ENCODE results near the gene SOX5. TPM values are rescaled to one million over a fixed set of nuclear protein-coding genes. Genes with fewer than 3 reads are reported as not detected.

Gene SOX5
- total and polyA plus RNA-seq, 12 donors = 0.17 to 4.3 (median 2.4) TPM

- DNase-seq = no peak
- Histone ChIP-seq H3K4me1 (peaks cover 0 to 2% (median 0%) of the 10 kb centered on the region in 9 donors), H3K27ac (no peak overlapping the region), H3K27me3 (peaks cover 0 to 34% (median 9%) of the 10 kb centered on the region in 7 donors), H3K4me3 (no peak overlapping the region), H3K9me3 (no peaks in the 10 kb centered on the region), H3K36me3 (no peaks in the 10 kb centered on the region)
- TF ChIP-seq, protein P1, sequence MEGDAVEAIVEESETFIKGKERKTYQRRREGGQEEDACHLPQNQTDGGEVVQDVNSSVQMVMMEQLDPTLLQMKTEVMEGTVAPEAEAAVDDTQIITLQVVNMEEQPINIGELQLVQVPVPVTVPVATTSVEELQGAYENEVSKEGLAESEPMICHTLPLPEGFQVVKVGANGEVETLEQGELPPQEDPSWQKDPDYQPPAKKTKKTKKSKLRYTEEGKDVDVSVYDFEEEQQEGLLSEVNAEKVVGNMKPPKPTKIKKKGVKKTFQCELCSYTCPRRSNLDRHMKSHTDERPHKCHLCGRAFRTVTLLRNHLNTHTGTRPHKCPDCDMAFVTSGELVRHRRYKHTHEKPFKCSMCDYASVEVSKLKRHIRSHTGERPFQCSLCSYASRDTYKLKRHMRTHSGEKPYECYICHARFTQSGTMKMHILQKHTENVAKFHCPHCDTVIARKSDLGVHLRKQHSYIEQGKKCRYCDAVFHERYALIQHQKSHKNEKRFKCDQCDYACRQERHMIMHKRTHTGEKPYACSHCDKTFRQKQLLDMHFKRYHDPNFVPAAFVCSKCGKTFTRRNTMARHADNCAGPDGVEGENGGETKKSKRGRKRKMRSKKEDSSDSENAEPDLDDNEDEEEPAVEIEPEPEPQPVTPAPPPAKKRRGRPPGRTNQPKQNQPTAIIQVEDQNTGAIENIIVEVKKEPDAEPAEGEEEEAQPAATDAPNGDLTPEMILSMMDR (IDR thresholded peaks at IDR 0.05) = no peak
- ATAC-seq = no peak
- intact Hi-C loops (cut with DNase I) = no loop called here
- 79 to 87% methylated on average over 5 of the region's 5 CpGs for WGBS, 2 donors
Observed at GRCh38 chr12:23944067-23944466, 5.4 kb downstream of the SOX5 start.

- H3K9me3 ChIP-seq = no peaks in the 10 kb centered on the region
- ATAC-seq (no peak), DNase-seq (no peak)
- peaks cover 0 to 21% (median 4%) of the 10 kb centered on the region in 7 donors for H3K27me3 ChIP-seq
- 75 to 83% methylated on average over 4 of the region's 4 CpGs for WGBS, 2 donors
- H3K4me1 ChIP-seq = no peaks in the 10 kb centered on the region
- intact Hi-C loops (cut with DNase I) = no loop called here
- H3K4me3 ChIP-seq = no peak overlapping the region
- no peaks in the 10 kb centered on the region for H3K36me3 ChIP-seq
- TF ChIP-seq, protein P1 (IDR thresholded peaks at IDR 0.05) = no peak
- H3K27ac ChIP-seq = no peak overlapping the region
Observed at GRCh38 chr12:23942841-23943240, 6.6 kb downstream of the SOX5 start.

GRCh38 chr12:23941780-23942179, 7.7 kb downstream of the SOX5 start:
- no peaks in the 10 kb centered on the region for H3K9me3 ChIP-seq
- DNase-seq = no peak
- H3K4me3 ChIP-seq = no peak overlapping the region
- intact Hi-C loops (cut with DNase I) = no loop called here
- no peaks in the 10 kb centered on the region for H3K4me1 ChIP-seq
- ATAC-seq = no peak
- no peaks in the 10 kb centered on the region for H3K36me3 ChIP-seq
- H3K27me3 ChIP-seq = peaks cover 0 to 11% (median 0%) of the 10 kb centered on the region in 7 donors
- TF ChIP-seq, protein P1 (IDR thresholded peaks at IDR 0.05) = no peak
- WGBS, 2 donors = 69 to 84% methylated on average over 1 of the region's 1 CpG
- H3K27ac ChIP-seq = no peak overlapping the region

GRCh38 chr12:23938422-23938821, 11.0 kb downstream of the SOX5 start:
- Histone ChIP-seq H3K9me3 (no peaks in the 10 kb centered on the region), H3K27me3 (no peaks in the 10 kb centered on the region), H3K4me1 (no peaks in the 10 kb centered on the region), H3K4me3 (no peak overlapping the region), H3K36me3 (no peaks in the 10 kb centered on the region), H3K27ac (no peak overlapping the region)
- TF ChIP-seq, protein P1 (IDR thresholded peaks at IDR 0.05) = no peak
- 91 to 97% methylated on average over 3 of the region's 3 CpGs for WGBS, 2 donors
- intact Hi-C loops (cut with DNase I) = no loop called here
- no peak for ATAC-seq
- DNase-seq = no peak

Data from heart right ventricle (tissue), 16 donors.